PC-9 (cell line): ENCODE measurements around the gene PRRC2B. TPM values are rescaled to one million over a fixed set of nuclear protein-coding genes. Genes with fewer than 3 reads are reported as not detected.

Experiments used
- BruUV-seq: library from RNA; stranded (reverse); fragments of 400-500 nt; replicated peaks from 2 replicates; lab custom pipeline; 2021; lab: Mats Ljungman, UMichigan
- CTCF ChIA-PET: fragments of 300-600 bp; sonication (Branson Sonifier 250); formaldehyde crosslinking; loops from one replicate; lab custom pipeline; 2022; ENCODE audit warnings: antibody characterized with exemption; lab: Charles Lee
- POLR2A ChIA-PET: fragments of 300-600 bp; sonication (Branson Sonifier 250); formaldehyde crosslinking; loops from one replicate; lab custom pipeline; 2022; ENCODE audit warnings: antibody characterized with exemption; ENCODE audit not compliant: unreplicated experiment; lab: Charles Lee
- DNase-seq, 2 experiments: peaks; one replicate each; pipeline versions ENCODE4 v3.0.0 to v3.0.0-alpha.2; 2015 to 2022; ENCODE audit warnings: mixed read lengths in 1 of 2
- H2AFZ ChIP-seq: fragments of 200-600 bp; sonication (generic); 2 replicates; pipeline ENCODE4 v1.8.1; 2017; ENCODE audit warnings: antibody characterized with exemption
- H3F3A ChIP-seq: fragments of 200-600 bp; sonication (generic); 2 replicates; pipeline ENCODE4 v1.8.1; 2017; ENCODE audit warnings: antibody characterized with exemption, mild to moderate bottlenecking, low read depth; ENCODE audit not compliant: insufficient read depth
- H3K27ac ChIP-seq: fragments of 200-600 bp; sonication (generic); 2 replicates; pipeline ENCODE4 v1.6.1; 2016; ENCODE audit warnings: mixed run types
- H3K27me3 ChIP-seq: fragments of 200-600 bp; sonication (generic); 2 replicates; pipeline ENCODE4 v1.6.1; 2016; ENCODE audit warnings: low read depth, mixed run types; ENCODE audit not compliant: insufficient read depth
- H3K36me3 ChIP-seq: fragments of 200-600 bp; sonication (generic); 2 replicates; pipeline ENCODE4 v1.6.1; 2016; ENCODE audit warnings: low read depth, mixed run types
- H3K4me1 ChIP-seq: fragments of 200-600 bp; sonication (generic); replicated peaks from 2 replicates; pipeline ENCODE4 v1.6.1; 2016; ENCODE audit warnings: mixed run types; ENCODE audit not compliant: insufficient read depth
- H3K4me2 ChIP-seq: fragments of 200-600 bp; sonication (generic); 2 replicates; pipeline ENCODE4 v1.6.1; 2017; ENCODE audit warnings: mixed run types
- H3K4me3 ChIP-seq: fragments of 200-600 bp; sonication (generic); 2 replicates; pipeline ENCODE4 v1.6.1; 2016; ENCODE audit warnings: mixed run types
- H3K79me2 ChIP-seq: fragments of 200-600 bp; sonication (generic); 2 replicates; pipeline ENCODE4 v1.6.1; 2017; ENCODE audit warnings: low read depth, mixed run types
- H3K9me2 ChIP-seq: fragments of 200-600 bp; sonication (generic); 2 replicates; pipeline ENCODE4 v1.8.1; 2017; ENCODE audit warnings: mild to moderate bottlenecking; ENCODE audit not compliant: insufficient read depth
- H3K9me3 ChIP-seq: fragments of 200-600 bp; sonication (generic); 2 replicates; pipeline ENCODE4 v1.8.1; 2016; ENCODE audit warnings: low read depth; ENCODE audit not compliant: insufficient read depth
- H4K20me1 ChIP-seq: fragments of 200-600 bp; sonication (generic); 2 replicates; pipeline ENCODE4 v1.8.1; 2017; ENCODE audit not compliant: insufficient read depth
- CTCF ChIP-seq: fragments of 200-600 bp; sonication (generic); conservative IDR thresholded peaks from 2 replicates; pipeline ENCODE4 v1.6.1; 2017; ENCODE audit warnings: mixed run types, antibody characterized with exemption, mild to moderate bottlenecking, moderate library complexity
- EZH2 ChIP-seq: fragments of 200-600 bp; sonication (generic); IDR thresholded peaks from 2 replicates; pipeline ENCODE4 v1.8.0; 2017; ENCODE audit warnings: antibody characterized with exemption, low read depth
- intact Hi-C: fragments of 100-400 bp; cut with micrococcal nuclease; formaldehyde crosslinking; loops from one replicate; pipeline ENCODE4 v1.10.0; 2022; ENCODE audit not compliant: unreplicated experiment
- total RNA-seq: library from RNA; stranded (reverse); gene quantifications from 2 replicates; pipeline ENCODE4 v1.2.3, GENCODE V29; 2021

The PRRC2B gene
- total RNA-seq, 1 experiment from 2014 or later, result 361 TPM

GRCh38 chr9:131419716-131420115 lies 25.8 kb downstream of the PRRC2B start:
- Histone ChIP-seq H3K9me3 (no peaks in the 10 kb centered on the region), H3F3A (peaks cover 71% of the 10 kb centered on the region), H3K27me3 (no peaks in the 10 kb centered on the region), H3K4me1 (peaks cover 43% of the 10 kb centered on the region), H3K27ac (no peak overlapping the region), H3K9me2 (no peaks in the 10 kb centered on the region), H3K4me2 (no peak overlapping the region), H4K20me1 (peaks cover 99% of the 10 kb centered on the region), H2AFZ (no peak overlapping the region), H3K4me3 (no peak overlapping the region), H3K36me3 (peaks cover 12% of the 10 kb centered on the region; the same call in 1 of the 2 replicates), H3K79me2 (peaks cover 100% of the 10 kb centered on the region)
- DNase-seq, result no peak
- ChIA-PET POLR2A (no interaction called here), CTCF (no interaction called here)
- intact Hi-C loops, result no loop called here
- no peak for TF ChIP-seq EZH2
- no peak for TF ChIP-seq CTCF
- no TSS peak for BruUV-seq

- CTCF ChIA-PET, result no interaction called here
These were observed 27.2 kb downstream of the PRRC2B start for GRCh38 chr9:131420980-131421624.

GRCh38 chr9:131421691-131422090 lies 27.8 kb downstream of the PRRC2B start:
- H4K20me1 ChIP-seq, result peaks cover 99% of the 10 kb centered on the region
- intact Hi-C loops, result loop anchor here (1.0 kb wide), 3 partner anchors 26 to 71 kb away; no protein-coding TSS in a partner anchor

More at GRCh38 chr9:131420980-131421624, 27.2 kb downstream of the PRRC2B start:
- no TSS peak for BruUV-seq
- H3K79me2 ChIP-seq, result peaks cover 100% of the 10 kb centered on the region
- no peaks in the 10 kb centered on the region for H3K27me3 ChIP-seq
- H3K4me3 ChIP-seq, result no peak overlapping the region
- TF ChIP-seq EZH2, result no peak
- TF ChIP-seq CTCF, result no peak
- H3K9me3 ChIP-seq, result no peaks in the 10 kb centered on the region
- no peak overlapping the region for H2AFZ ChIP-seq
- H3K4me1 ChIP-seq, result peaks cover 43% of the 10 kb centered on the region
- intact Hi-C loops, result no loop called here
- peaks cover 12% of the 10 kb centered on the region; the same call in 1 of the 2 replicates for H3K36me3 ChIP-seq
- peaks cover 76% of the 10 kb centered on the region for H3F3A ChIP-seq
- peaks cover 99% of the 10 kb centered on the region for H4K20me1 ChIP-seq
- H3K4me2 ChIP-seq, result peak overlapping the region; percentile 20; the same call in 1 of the 2 replicates
- H3K9me2 ChIP-seq, result no peaks in the 10 kb centered on the region
- POLR2A ChIA-PET, result interaction anchor here (0.6 kb wide), 2 partner anchors 28 to 36 kb away, joined by 4 to 13 read pairs; no protein-coding TSS in a partner anchor
- H3K27ac ChIP-seq, result no peak overlapping the region
- no peak for DNase-seq

More at GRCh38 chr9:131421691-131422090, 27.8 kb downstream of the PRRC2B start:
- Histone ChIP-seq H3F3A (peaks cover 74% of the 10 kb centered on the region), H3K27ac (no peak overlapping the region), H3K4me2 (no peak overlapping the region; the same call in 1 of the 2 replicates), H2AFZ (no peak overlapping the region), H3K27me3 (no peaks in the 10 kb centered on the region), H3K9me3 (no peaks in the 10 kb centered on the region), H3K4me1 (peaks cover 43% of the 10 kb centered on the region), H3K9me2 (no peaks in the 10 kb centered on the region), H3K36me3 (peaks cover 12% of the 10 kb centered on the region; the same call in 1 of the 2 replicates), H3K79me2 (peaks cover 100% of the 10 kb centered on the region), H3K4me3 (no peak overlapping the region)
- no TSS peak for BruUV-seq
- ChIA-PET POLR2A (no interaction called here), CTCF (no interaction called here)
- DNase-seq, result no peak
- TF ChIP-seq CTCF, result no peak
- TF ChIP-seq EZH2, result no peak
